NT2/D1 (cell line): ENCODE data around the gene RASGRF2.
"Not testable (repeated sequence)": the region's sequence is repeated elsewhere in the genome, so short reads cannot be mapped to it uniquely, and the experiment has no call there.

ENCODE experiments used
- DNase-seq: peaks from one replicate; pipeline ENCODE4 v3.0.0-alpha.2; 2011; ENCODE audit warnings: low read depth, low spot score
- H3K27me3 ChIP-seq: 2 replicates; pipeline ENCODE4 v1.6.0; 2011; ENCODE audit warnings: mild to moderate bottlenecking; ENCODE audit not compliant: insufficient read length, insufficient read depth
- H3K36me3 ChIP-seq: 2 replicates; pipeline ENCODE4 v1.6.1; 2011; ENCODE audit warnings: mild to moderate bottlenecking, low read length, mixed read lengths; ENCODE audit not compliant: insufficient read depth, insufficient read length
- H3K4me1 ChIP-seq: 2 replicates; pipeline ENCODE4 v1.5.1; 2011; ENCODE audit not compliant: insufficient read depth, insufficient read length
- H3K4me3 ChIP-seq: 2 replicates; pipeline ENCODE4 v1.5.1; 2011; ENCODE audit warnings: low read depth; ENCODE audit not compliant: insufficient read length
- H3K9ac ChIP-seq: 2 replicates; pipeline ENCODE4 v1.6.0; 2011; ENCODE audit warnings: low read depth; ENCODE audit not compliant: insufficient read length
- H3K9me3 ChIP-seq: 2 replicates; pipeline ENCODE4 v1.5.1; 2011; ENCODE audit warnings: mild to moderate bottlenecking, low read length; ENCODE audit not compliant: insufficient read depth
- SUZ12 ChIP-seq: IDR thresholded peaks from 2 replicates; pipeline ENCODE4 v1.6.1; 2011; ENCODE audit not compliant: insufficient read length, insufficient read depth; ENCODE audit errors: extremely low read depth
- YY1 ChIP-seq: IDR thresholded peaks from 2 replicates; pipeline ENCODE4 v1.6.1; 2011; ENCODE audit not compliant: insufficient read length, insufficient read depth
- ZNF274 ChIP-seq: IDR thresholded peaks from 2 replicates; pipeline ENCODE4 v1.6.1; 2011; ENCODE audit warnings: mild to moderate bottlenecking, low read depth, low read length

RASGRF2 gene

DNA sequence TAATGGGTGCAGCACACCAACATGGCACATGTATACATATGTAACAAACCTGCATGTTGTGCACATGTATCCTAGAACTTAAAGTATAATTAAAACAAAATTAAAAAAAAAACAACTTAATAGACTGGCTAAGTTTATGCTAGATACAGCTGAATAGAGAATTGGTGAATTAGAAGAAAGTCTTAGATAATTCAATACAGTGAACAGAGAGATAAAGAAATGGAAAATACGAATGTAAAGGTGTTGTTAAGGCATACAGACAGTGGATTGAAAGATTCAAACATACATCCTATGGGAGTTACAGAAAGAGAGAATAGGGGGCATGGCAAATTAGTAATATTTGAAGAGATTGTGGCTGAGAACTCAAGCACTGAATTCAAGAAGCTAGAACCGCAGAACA is 75.4 kb downstream of the RASGRF2 start:
- TF ChIP-seq ZNF274 (no peak), SUZ12 (no peak), YY1 (no peak)
- Histone ChIP-seq H3K36me3 (no peaks in the 10 kb centered on the region), H3K9me3 (no peaks in the 10 kb centered on the region), H3K4me3 (no peak overlapping the region), H3K9ac (no peak overlapping the region), H3K4me1 (no peaks in the 10 kb centered on the region), H3K27me3 (no peaks in the 10 kb centered on the region)
- DNase-seq: no peak

GRCh38 chr5:81038495-81038894 is 78.3 kb downstream of the RASGRF2 start:
- Histone ChIP-seq H3K4me1 (no peaks in the 10 kb centered on the region), H3K4me3 (no peak overlapping the region), H3K9me3 (no peaks in the 10 kb centered on the region), H3K36me3 (no peaks in the 10 kb centered on the region), H3K27me3 (no peaks in the 10 kb centered on the region), H3K9ac (no peak overlapping the region)
- no peak for TF ChIP-seq YY1
- TF ChIP-seq ZNF274: no peak
- no peak for TF ChIP-seq SUZ12
- DNase-seq: no peak

GRCh38 chr5:81044868-81045267 is 84.7 kb downstream of the RASGRF2 start:
- no peaks in the 10 kb centered on the region for H3K36me3 ChIP-seq

DNA sequence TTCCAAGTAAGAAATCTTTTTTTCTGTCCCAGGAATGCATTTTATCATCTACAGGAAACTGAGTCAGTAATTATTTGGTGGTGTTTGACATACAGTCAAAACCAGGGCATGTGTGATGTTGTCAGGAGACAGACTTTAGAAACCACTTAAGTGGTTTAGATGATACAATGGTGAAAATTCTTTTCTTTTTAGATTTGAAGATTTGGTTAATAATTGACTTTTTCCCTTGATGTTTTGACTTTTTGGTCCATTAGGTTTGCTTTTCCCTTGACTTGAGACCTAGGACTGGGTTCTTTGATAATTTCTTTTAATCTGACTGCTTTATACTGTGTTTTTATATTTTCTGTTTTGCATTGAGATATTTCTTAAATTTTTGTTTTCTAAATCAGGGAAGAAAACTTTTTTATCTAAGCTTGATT is 85.2 kb downstream of the RASGRF2 start:
- no peak for DNase-seq
- no peak overlapping the region for H3K4me3 ChIP-seq
- H3K4me1 ChIP-seq: no peaks in the 10 kb centered on the region
- H3K9ac ChIP-seq: no peak overlapping the region
- H3K36me3 ChIP-seq: no peaks in the 10 kb centered on the region
- H3K9me3 ChIP-seq: no peaks in the 10 kb centered on the region
- H3K27me3 ChIP-seq: no peaks in the 10 kb centered on the region
- TF ChIP-seq SUZ12: no peak
- no peak for TF ChIP-seq ZNF274
- TF ChIP-seq YY1: no peak

More at GRCh38 chr5:81044868-81045267, 84.7 kb downstream of the RASGRF2 start:
- Histone ChIP-seq H3K9me3 (no peaks in the 10 kb centered on the region), H3K4me3 (no peak overlapping the region), H3K4me1 (no peaks in the 10 kb centered on the region), H3K27me3 (no peaks in the 10 kb centered on the region), H3K9ac (no peak overlapping the region)
- no peak for DNase-seq
- TF ChIP-seq ZNF274 (no peak), YY1 (no peak)

- Histone ChIP-seq H3K9me3 (no peaks in the 10 kb centered on the region), H3K36me3 (no peaks in the 10 kb centered on the region), H3K9ac (no peak overlapping the region), H3K27me3 (no peaks in the 10 kb centered on the region), H3K4me1 (no peaks in the 10 kb centered on the region), H3K4me3 (no peak overlapping the region)
- no peak for TF ChIP-seq SUZ12
- TF ChIP-seq YY1: no peak
- TF ChIP-seq ZNF274: no peak
- no peak for DNase-seq
Observed at GRCh38 chr5:81046041-81046440, 85.9 kb downstream of the RASGRF2 start.

- H3K36me3 ChIP-seq: no peaks in the 10 kb centered on the region
- DNase-seq: no peak
- H3K4me3 ChIP-seq: no peak overlapping the region
- no peaks in the 10 kb centered on the region for H3K27me3 ChIP-seq
- no peak overlapping the region for H3K9ac ChIP-seq
- no peaks in the 10 kb centered on the region for H3K9me3 ChIP-seq
- no peak for TF ChIP-seq ZNF274
- H3K4me1 ChIP-seq: no peaks in the 10 kb centered on the region
Observed at GRCh38 chr5:81052325-81052724, 92.2 kb downstream of the RASGRF2 start.

DNA sequence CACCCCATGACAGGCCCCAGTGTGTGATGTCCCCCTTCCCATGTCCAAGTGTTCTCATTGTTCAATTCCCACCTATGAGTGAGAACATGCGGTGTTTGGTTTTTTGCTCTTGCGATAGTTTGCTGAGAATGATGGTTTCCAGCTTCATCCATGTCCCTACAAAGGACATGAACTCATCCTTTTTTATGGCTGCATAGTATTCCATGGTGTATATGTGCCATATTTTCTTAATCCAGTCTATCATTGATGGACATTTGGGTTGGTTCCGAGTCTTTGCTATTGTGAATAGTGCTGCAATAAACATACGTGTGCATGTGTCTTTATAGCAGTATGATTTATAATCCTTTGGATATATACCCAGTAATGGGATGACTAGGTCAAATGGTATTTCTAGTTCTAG is 93.1 kb downstream of the RASGRF2 start:
- not testable (repeated sequence) for H3K27me3 ChIP-seq, H3K4me3 ChIP-seq, H3K9me3 ChIP-seq, H3K4me1 ChIP-seq, H3K9ac ChIP-seq, H3K36me3 ChIP-seq, DNase-seq

DNA sequence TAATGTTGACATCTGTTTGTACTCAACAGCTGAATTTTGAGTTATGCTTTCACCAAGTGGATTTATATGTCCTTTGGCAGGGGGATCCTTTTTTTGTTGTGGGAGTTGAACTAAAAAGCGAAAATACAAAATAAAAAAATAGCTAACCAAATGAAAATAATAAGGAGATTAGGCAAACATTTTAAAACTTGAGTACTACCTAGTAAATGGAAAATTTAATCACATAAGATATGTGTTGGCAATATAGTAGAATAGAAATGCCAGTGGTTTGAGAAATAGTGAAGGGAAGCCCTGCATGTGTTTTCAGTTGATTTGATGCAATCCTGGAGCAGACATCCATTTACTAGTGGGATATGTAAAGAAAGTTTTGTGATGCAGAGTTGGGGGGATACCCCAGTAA is 98.0 kb downstream of the RASGRF2 start:
- no peaks in the 10 kb centered on the region for H3K27me3 ChIP-seq
- no peak overlapping the region for H3K9ac ChIP-seq
- H3K4me3 ChIP-seq: no peak overlapping the region
- H3K4me1 ChIP-seq: no peaks in the 10 kb centered on the region
- H3K9me3 ChIP-seq: no peaks in the 10 kb centered on the region
- no peak for DNase-seq
- H3K36me3 ChIP-seq: no peaks in the 10 kb centered on the region
- TF ChIP-seq ZNF274: no peak
- no peak for TF ChIP-seq SUZ12

GRCh38 chr5:81065492-81065891 is 105.3 kb downstream of the RASGRF2 start:
- H3K27me3 ChIP-seq: no peaks in the 10 kb centered on the region
- no peak overlapping the region for H3K4me3 ChIP-seq
- TF ChIP-seq SUZ12 (no peak), YY1 (no peak), ZNF274 (no peak)
- DNase-seq: no peak
- H3K36me3 ChIP-seq: no peaks in the 10 kb centered on the region
- no peaks in the 10 kb centered on the region for H3K9me3 ChIP-seq
- H3K4me1 ChIP-seq: no peaks in the 10 kb centered on the region
- no peak overlapping the region for H3K9ac ChIP-seq
